CD14-positive monocyte (primary cell): ENCODE measurements around the gene ZCCHC14. TPM values are rescaled to one million over a fixed set of nuclear protein-coding genes. Genes with fewer than 3 reads are reported as not detected.
A peak's percentile ranks its signal among the peaks of the same experiment; 100 is the strongest.
"Not testable (repeated sequence)": the region's sequence is repeated elsewhere in the genome, so short reads cannot be mapped to it uniquely, and the experiment has no call there.

Experiments
- DNase-seq, 3 donors: peaks; one replicate each; pipeline ENCODE4 v3.0.0-alpha.2; 2011 to 2022
- H2AFZ ChIP-seq: 2 replicates; pipeline ENCODE4 v1.6.0; 2012; ENCODE audit warnings: mild to moderate bottlenecking, low read depth, low read length, inconsistent platforms; ENCODE audit not compliant: insufficient read depth, poor library complexity, severe bottlenecking
- H3K27ac ChIP-seq, 2 donors: 1 replicate in 1 of 2; 2 replicates in 1 of 2; pipeline ENCODE4 v1.5.1; 2012 to 2013; ENCODE audit warnings: low read length in 2 of 2, control low read depth in 1 of 2, inconsistent platforms in 1 of 2, low read depth in 1 of 2, mild to moderate bottlenecking in 1 of 2
- H3K27me3 ChIP-seq, 2 donors: one replicate each; pipeline versions ENCODE4 v1.6.0 to v1.6.1; 2011 to 2013; ENCODE audit warnings: low read length in 2 of 2; ENCODE audit not compliant: control insufficient read depth in 2 of 2, insufficient read depth in 2 of 2
- H3K36me3 ChIP-seq, 2 donors: replicated peaks in 1 of 2; 1 replicate in 1 of 2; 2 replicates in 1 of 2; pipeline versions ENCODE4 v1.5.1 to v1.6.1; 2012 to 2013; ENCODE audit warnings: low read length in 2 of 2, control low read depth in 1 of 2, inconsistent platforms in 1 of 2, mild to moderate bottlenecking in 1 of 2; ENCODE audit not compliant: insufficient read depth in 2 of 2, control insufficient read depth in 1 of 2
- H3K4me1 ChIP-seq, 2 donors: 1 replicate in 1 of 2; 2 replicates in 1 of 2; pipeline versions ENCODE4 v1.5.1 to v1.6.1; 2012 to 2013; ENCODE audit warnings: low read length in 2 of 2, control low read depth in 1 of 2, inconsistent platforms in 1 of 2, mild to moderate bottlenecking in 1 of 2, moderate library complexity in 1 of 2; ENCODE audit not compliant: insufficient read depth in 2 of 2, control insufficient read depth in 1 of 2
- H3K4me2 ChIP-seq: replicated peaks from 2 replicates; pipeline ENCODE3; 2012; ENCODE audit warnings: low read length, moderate library complexity, mild to moderate bottlenecking; ENCODE audit not compliant: poor library complexity, severe bottlenecking; ENCODE audit errors: extremely low read depth
- H3K4me3 ChIP-seq, 3 experiments: fragments of 200-600 bp in 1 of 3; sonication (generic) in 1 of 3; replicated peaks in 1 of 3; 1 replicate in 2 of 3; 2 replicates in 1 of 3; pipeline ENCODE4 v1.5.1; 2011 to 2013; ENCODE audit warnings: low read length in 3 of 3, mild to moderate bottlenecking in 3 of 3, control low read depth in 2 of 3, low read depth in 2 of 3, inconsistent platforms in 1 of 3, moderate library complexity in 1 of 3
- H3K79me2 ChIP-seq: 2 replicates; pipeline ENCODE4 v1.6.0; 2012; ENCODE audit warnings: mild to moderate bottlenecking, control low read depth, inconsistent platforms, low read length, moderate library complexity; ENCODE audit not compliant: insufficient read depth
- H3K9ac ChIP-seq: 2 replicates; pipeline ENCODE4 v1.6.0; 2017; ENCODE audit warnings: low read length, mild to moderate bottlenecking; ENCODE audit not compliant: insufficient read depth, poor library complexity, severe bottlenecking
- H3K9me3 ChIP-seq, 2 donors: replicated peaks in 1 of 2; 1 replicate in 1 of 2; 2 replicates in 1 of 2; pipeline versions ENCODE4 v1.5.1 to v1.6.1; 2012 to 2013; ENCODE audit warnings: low read length in 2 of 2, control low read depth in 1 of 2; ENCODE audit not compliant: control insufficient read depth in 1 of 2, insufficient read depth in 1 of 2
- H4K20me1 ChIP-seq: 2 replicates; pipeline ENCODE4 v1.6.0; 2012; ENCODE audit warnings: mild to moderate bottlenecking, low read length, control low read depth, moderate library complexity; ENCODE audit not compliant: insufficient read depth
- H3K27ac Mint-ChIP-seq, 7 donors: one replicate each; pipeline ENCODE4 v1.8.0; 2020; ENCODE audit warnings: mild to moderate bottlenecking in 7 of 7, mixed read lengths in 7 of 7, moderate library complexity in 6 of 7, inconsistent platforms in 2 of 7
- H3K27me3 Mint-ChIP-seq, 3 donors: one replicate each; pipeline ENCODE4 v1.8.0; 2021 to 2022; ENCODE audit warnings: low read depth in 3 of 3, mild to moderate bottlenecking in 3 of 3, mixed read lengths in 3 of 3, moderate library complexity in 3 of 3, inconsistent platforms in 1 of 3
- H3K36me3 Mint-ChIP-seq, 2 donors: one replicate each; pipeline ENCODE4 v1.8.0; 2020; ENCODE audit warnings: mixed read lengths in 2 of 2, inconsistent platforms in 1 of 2, mild to moderate bottlenecking in 1 of 2
- H3K4me1 Mint-ChIP-seq: one replicate; pipeline ENCODE4 v1.8.0; 2020; ENCODE audit warnings: mild to moderate bottlenecking, mixed read lengths
- H3K4me3 Mint-ChIP-seq, 2 donors: one replicate each; pipeline ENCODE4 v1.8.0; 2020; ENCODE audit warnings: mild to moderate bottlenecking in 2 of 2, mixed read lengths in 2 of 2, moderate library complexity in 1 of 2
- H3K9me3 Mint-ChIP-seq, 7 donors: one replicate each; pipeline ENCODE4 v1.8.0; 2020 to 2022; ENCODE audit warnings: mixed read lengths in 7 of 7, mild to moderate bottlenecking in 6 of 7, moderate library complexity in 6 of 7, inconsistent platforms in 2 of 7
- CTCF ChIP-seq: fragments of 200-600 bp; IDR thresholded peaks from one replicate; pipeline ENCODE4 v1.8.0; 2022; ENCODE audit warnings: antibody characterized with exemption, mild to moderate bottlenecking
- WGBS: methylation state at CpG from one replicate; pipeline ENCODE4 v1.1.5; 2013; ENCODE audit warnings: missing lambda C conversion rate; ENCODE audit not compliant: insufficient coverage; 5-methylcytosine and 5-hydroxymethylcytosine counted together
- intact Hi-C, 2 donors: fragments of 100-400 bp; cut with micrococcal nuclease; formaldehyde crosslinking; loops; one replicate each; pipeline versions ENCODE4 v1.15.0 to v1.15.1; 2023
- polyA plus RNA-seq, 3 donors: library from polyadenylated mRNA; depleted of rRNA in 1 of 3; unstranded in 2 of 3; stranded (reverse) in 1 of 3; fragments of 300-500 nt in 2 of 3; fragments of >200 nt in 1 of 3; fragmentation: Illumina TruSeq in 2 of 3; gene quantifications; 1 replicate in 2 of 3; 2 replicates in 1 of 3; pipeline ENCODE4 v1.2.3, GENCODE V29; 2012 to 2021

The ZCCHC14 gene
- polyA plus RNA-seq, 3 donors, result 0.11 to 4.0 (median 0.22) TPM

- H3K79me2 ChIP-seq, result no peaks in the 10 kb centered on the region
- DNase-seq, result no peak
- H3K4me2 ChIP-seq, result no peak overlapping the region
- H3K4me3 ChIP-seq, result no peak overlapping the region
- no peaks in the 10 kb centered on the region for H3K36me3 ChIP-seq
- peaks cover 12 to 19% of the 10 kb centered on the region in 2 donors for H3K36me3 Mint-ChIP-seq
- H3K4me3 Mint-ChIP-seq, result no peak overlapping the region
- H2AFZ ChIP-seq, result no peak overlapping the region
- H3K27me3 Mint-ChIP-seq, result peaks cover 0 to 5% (median 2%) of the 10 kb centered on the region in 3 donors
- peaks cover 27% of the 10 kb centered on the region for H4K20me1 ChIP-seq
- peak overlapping the region in 3 of 7 donors; percentile 1 to 50 (median 7) for H3K27ac Mint-ChIP-seq
- H3K9me3 Mint-ChIP-seq, result peaks cover 0 to 2% (median 0%) of the 10 kb centered on the region in 7 donors
- intact Hi-C loops, result no loop called here
- H3K9ac ChIP-seq, result no peak overlapping the region
- peaks cover 0 to under 1% of the 10 kb centered on the region in 2 donors for H3K27me3 ChIP-seq
- TF ChIP-seq CTCF, result no peak
- peaks cover 7% of the 10 kb centered on the region in 2 donors for H3K4me1 ChIP-seq
- H3K4me1 Mint-ChIP-seq, result peaks cover 28% of the 10 kb centered on the region
- no peaks in the 10 kb centered on the region for H3K9me3 ChIP-seq
- 96% methylated on average over 14 of the region's 22 CpGs for WGBS
- no peak overlapping the region for H3K27ac ChIP-seq
Observed at GRCh38 chr16:87484487-87485331, 8.1 kb downstream of the ZCCHC14 start.

- H3K27ac ChIP-seq, result no peak overlapping the region
- peaks cover 7% of the 10 kb centered on the region in 2 donors for H3K4me1 ChIP-seq
- no peaks in the 10 kb centered on the region for H3K27me3 Mint-ChIP-seq
- no peak overlapping the region for H3K9ac ChIP-seq
- intact Hi-C loops, result no loop called here
- H3K4me2 ChIP-seq, result no peak overlapping the region
- TF ChIP-seq CTCF, result no peak
- peak overlapping the region in 1 of 7 donors; percentile 61 for H3K27ac Mint-ChIP-seq
- H3K4me1 Mint-ChIP-seq, result peaks cover 16% of the 10 kb centered on the region
- no peaks in the 10 kb centered on the region for H3K79me2 ChIP-seq
- no peaks in the 10 kb centered on the region for H3K36me3 ChIP-seq
- no peak overlapping the region for H3K4me3 Mint-ChIP-seq
- H2AFZ ChIP-seq, result no peak overlapping the region
- H3K27me3 ChIP-seq, result no peaks in the 10 kb centered on the region
- H3K9me3 ChIP-seq, result no peaks in the 10 kb centered on the region
- peaks cover 13 to 23% of the 10 kb centered on the region in 2 donors for H3K36me3 Mint-ChIP-seq
- peaks cover 0 to 2% (median 0%) of the 10 kb centered on the region in 7 donors for H3K9me3 Mint-ChIP-seq
- WGBS, result no CpG with 5 or more reads among the region's 5 CpGs
- H3K4me3 ChIP-seq, result no peak overlapping the region
- no peak for DNase-seq
- H4K20me1 ChIP-seq, result peaks cover 21% of the 10 kb centered on the region
Observed at GRCh38 chr16:87483481-87483880, 9.3 kb downstream of the ZCCHC14 start.

- no CpG with 5 or more reads among the region's 6 CpGs for WGBS
- H3K4me1 Mint-ChIP-seq, result peaks cover 17% of the 10 kb centered on the region
Observed at GRCh38 chr16:87482670-87483069, 10.2 kb downstream of the ZCCHC14 start.

More at GRCh38 chr16:87482670-87483069, 10.2 kb downstream of the ZCCHC14 start:
- intact Hi-C loops, H3K27ac Mint-ChIP-seq, H3K27me3 Mint-ChIP-seq, H3K9me3 Mint-ChIP-seq, H3K4me3 ChIP-seq, H3K4me1 ChIP-seq, H3K36me3 ChIP-seq, H3K4me2 ChIP-seq, H2AFZ ChIP-seq, H3K27me3 ChIP-seq, H3K27ac ChIP-seq, H3K9ac ChIP-seq, H3K9me3 ChIP-seq, H3K4me3 Mint-ChIP-seq, H3K79me2 ChIP-seq, DNase-seq: not testable (repeated sequence)
- peaks cover 13 to 25% of the 10 kb centered on the region in 2 donors for H3K36me3 Mint-ChIP-seq
- H4K20me1 ChIP-seq, result peaks cover 25% of the 10 kb centered on the region
